Neural progenitor cell (in vitro differentiated cells): ENCODE results near the gene COL20A1. TPM values are rescaled to one million over a fixed set of nuclear protein-coding genes. Genes with fewer than 3 reads are reported as not detected.

Source experiments
- DNase-seq: peaks from one replicate; pipeline ENCODE4 v3.0.0-alpha.2; 2016; ENCODE audit warnings: low spot score
- H2AFZ ChIP-seq: fragments of 200-600 bp; sonication (generic); replicated peaks from 2 replicates; pipeline ENCODE4 v1.6.1; 2016; ENCODE audit warnings: antibody characterized with exemption
- H3F3A ChIP-seq: fragments of 200-600 bp; sonication (generic); 2 replicates; pipeline ENCODE4 v1.6.1; 2016; ENCODE audit warnings: antibody characterized with exemption, low read depth
- H3K27ac ChIP-seq: fragments of 200-600 bp; sonication (generic); 2 replicates; pipeline ENCODE4 v1.5.1; 2016; ENCODE audit warnings: mild to moderate bottlenecking
- H3K27me3 ChIP-seq: fragments of 200-600 bp; sonication (generic); 2 replicates; pipeline ENCODE4 v1.6.1; 2016; ENCODE audit warnings: mild to moderate bottlenecking, moderate library complexity
- H3K36me3 ChIP-seq: fragments of 200-600 bp; sonication (generic); 2 replicates; pipeline ENCODE4 v1.5.1; 2016
- H3K4me1 ChIP-seq: fragments of 200-600 bp; sonication (generic); 2 replicates; pipeline ENCODE4 v1.6.1; 2016; ENCODE audit warnings: mixed run types
- H3K4me2 ChIP-seq: fragments of 200-600 bp; sonication (generic); 2 replicates; pipeline ENCODE4 v1.6.1; 2016
- H3K4me3 ChIP-seq: fragments of 200-600 bp; sonication (generic); 2 replicates; pipeline ENCODE4 v1.5.1; 2016
- H3K79me2 ChIP-seq: fragments of 200-600 bp; sonication (generic); 2 replicates; pipeline ENCODE4 v1.6.1; 2016; ENCODE audit warnings: low read depth
- H3K9ac ChIP-seq: fragments of 200-600 bp; sonication (generic); 2 replicates; pipeline ENCODE4 v1.6.1; 2016
- H3K9me3 ChIP-seq: fragments of 200-600 bp; sonication (generic); 2 replicates; pipeline ENCODE4 v1.5.1; 2016; ENCODE audit warnings: low read depth
- H4K20me1 ChIP-seq: fragments of 200-600 bp; sonication (generic); 2 replicates; pipeline ENCODE4 v1.6.1; 2016; ENCODE audit warnings: low read depth
- H3K27ac Mint-ChIP-seq: 3 replicates; pipeline ENCODE4 v1.8.0; 2021; ENCODE audit warnings: mixed read lengths
- H3K27me3 Mint-ChIP-seq: 2 replicates; pipeline ENCODE4 v1.8.0; 2022; ENCODE audit warnings: low read depth, mild to moderate bottlenecking, inconsistent platforms, moderate library complexity, mixed read lengths; ENCODE audit not compliant: insufficient read depth
- H3K36me3 Mint-ChIP-seq: 3 replicates; pipeline ENCODE4 v1.8.0; 2021; ENCODE audit warnings: mixed read lengths
- H3K4me1 Mint-ChIP-seq: 3 replicates; pipeline ENCODE4 v1.8.0; 2021; ENCODE audit warnings: mixed read lengths
- H3K4me3 Mint-ChIP-seq: 3 replicates; pipeline ENCODE4 v1.8.0; 2021; ENCODE audit warnings: mild to moderate bottlenecking, moderate library complexity, mixed read lengths
- H3K9me3 Mint-ChIP-seq: 3 replicates; pipeline ENCODE4 v1.8.0; 2020; ENCODE audit warnings: mixed read lengths
- CTCF ChIP-seq: fragments of 200-600 bp; sonication (generic); IDR thresholded peaks from 2 replicates; pipeline ENCODE4 v1.5.1; 2017; ENCODE audit warnings: antibody characterized with exemption, mild to moderate bottlenecking
- EZH2 ChIP-seq: fragments of 200-600 bp; sonication (generic); IDR thresholded peaks from 2 replicates; pipeline ENCODE4 v1.6.1; 2017; ENCODE audit warnings: antibody characterized with exemption, mild to moderate bottlenecking, moderate library complexity
- EZH2phosphoT487 ChIP-seq: fragments of 200-600 bp; sonication (generic); IDR thresholded peaks from 2 replicates; pipeline ENCODE4 v1.6.1; 2017; ENCODE audit warnings: antibody characterized with exemption
- total RNA-seq: library from RNA; depleted of rRNA; stranded (reverse); fragments of >200 nt; gene quantifications from 2 replicates; pipeline ENCODE4 v1.2.3, GENCODE V29; 2015; ENCODE audit warnings: low replicate concordance

COL20A1 gene
- total RNA-seq, 1 donor from 2014 or later: 0.37 TPM

GRCh38 chr20:63313349-63314014 lies 20.5 kb downstream of the COL20A1 start:
- H3K36me3 ChIP-seq: no peaks in the 10 kb centered on the region
- H2AFZ ChIP-seq: no peak overlapping the region
- Mint-ChIP-seq H3K4me3 (no peak overlapping the region), H3K36me3 (no peaks in the 10 kb centered on the region), H3K27me3 (peaks cover 6% of the 10 kb centered on the region), H3K27ac (no peak overlapping the region), H3K4me1 (peaks cover 18% of the 10 kb centered on the region), H3K9me3 (no peaks in the 10 kb centered on the region)
- H3K27ac ChIP-seq: no peak overlapping the region
- H3K9ac ChIP-seq: no peak overlapping the region
- peaks cover 4% of the 10 kb centered on the region for H4K20me1 ChIP-seq
- H3K4me3 ChIP-seq: no peak overlapping the region
- no peaks in the 10 kb centered on the region for H3K27me3 ChIP-seq
- H3F3A ChIP-seq: no peaks in the 10 kb centered on the region
- no peaks in the 10 kb centered on the region for H3K9me3 ChIP-seq
- H3K4me2 ChIP-seq: no peak overlapping the region
- TF ChIP-seq EZH2phosphoT487 (no peak), CTCF (no peak), EZH2 (no peak)
- H3K4me1 ChIP-seq: peaks cover 3% of the 10 kb centered on the region
- H3K79me2 ChIP-seq: no peaks in the 10 kb centered on the region
- DNase-seq: no peak

GRCh38 chr20:63314015-63314471 lies 21.1 kb downstream of the COL20A1 start:
- no peaks in the 10 kb centered on the region for H3K36me3 Mint-ChIP-seq
- Histone ChIP-seq H3F3A (no peaks in the 10 kb centered on the region), H4K20me1 (peaks cover 4% of the 10 kb centered on the region), H3K4me3 (no peak overlapping the region), H3K9me3 (no peaks in the 10 kb centered on the region), H3K79me2 (no peaks in the 10 kb centered on the region), H3K36me3 (no peaks in the 10 kb centered on the region), H3K9ac (no peak overlapping the region), H3K4me1 (peaks cover 3% of the 10 kb centered on the region), H3K4me2 (no peak overlapping the region), H2AFZ (no peak overlapping the region), H3K27me3 (no peaks in the 10 kb centered on the region), H3K27ac (no peak overlapping the region)
- TF ChIP-seq EZH2: no peak
- TF ChIP-seq EZH2phosphoT487: no peak
- TF ChIP-seq CTCF: no peak
- DNase-seq: no peak
- peaks cover 18% of the 10 kb centered on the region for H3K4me1 Mint-ChIP-seq
- H3K27ac Mint-ChIP-seq: no peak overlapping the region
- H3K4me3 Mint-ChIP-seq: no peak overlapping the region
- peaks cover 6% of the 10 kb centered on the region for H3K27me3 Mint-ChIP-seq
- no peaks in the 10 kb centered on the region for H3K9me3 Mint-ChIP-seq

DNA sequence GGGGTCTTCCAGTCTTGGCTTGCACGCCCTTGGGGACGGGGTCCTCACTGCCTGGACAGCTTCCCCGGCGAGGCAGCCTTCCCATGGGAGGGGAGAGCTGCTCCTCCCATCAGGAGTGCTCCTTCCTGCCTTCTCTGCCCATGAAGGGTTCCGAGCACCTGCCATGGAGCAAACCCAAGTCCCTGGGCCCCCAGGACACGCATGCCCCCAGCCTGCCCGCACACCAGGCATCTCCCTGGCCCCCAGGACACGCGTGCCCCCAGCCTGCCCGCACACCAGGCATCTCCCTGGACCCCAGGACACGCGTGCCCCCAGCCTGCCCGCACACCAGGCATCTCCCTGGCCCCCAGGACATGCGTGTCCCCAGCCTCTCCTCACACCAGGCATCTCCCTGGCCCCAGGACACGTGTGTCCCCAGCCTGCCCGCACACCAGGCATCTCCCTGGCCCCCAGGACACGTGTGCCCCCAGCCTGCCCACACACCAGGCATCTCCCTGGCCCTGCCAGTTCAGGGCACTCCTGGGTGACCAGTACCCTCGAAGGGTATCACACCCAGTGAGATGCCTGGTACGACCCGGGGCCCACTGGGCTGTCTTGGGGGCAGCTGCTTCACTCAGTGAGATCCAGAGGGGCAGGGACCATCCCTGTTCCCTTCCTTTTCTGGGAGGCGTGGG lies 21.7 kb downstream of the COL20A1 start:
- Mint-ChIP-seq H3K27me3 (peaks cover 6% of the 10 kb centered on the region), H3K4me3 (no peak overlapping the region), H3K36me3 (no peaks in the 10 kb centered on the region), H3K4me1 (peaks cover 16% of the 10 kb centered on the region), H3K27ac (no peak overlapping the region), H3K9me3 (no peaks in the 10 kb centered on the region)
- H3K4me1 ChIP-seq: peaks cover 1% of the 10 kb centered on the region
- no peaks in the 10 kb centered on the region for H3K36me3 ChIP-seq
- H3K79me2 ChIP-seq: no peaks in the 10 kb centered on the region
- H3F3A ChIP-seq: no peaks in the 10 kb centered on the region
- H4K20me1 ChIP-seq: peaks cover 3% of the 10 kb centered on the region
- H3K4me2 ChIP-seq: no peak overlapping the region
- DNase-seq: no peak
- TF ChIP-seq CTCF (no peak), EZH2 (no peak), EZH2phosphoT487 (no peak)
- H2AFZ ChIP-seq: no peak overlapping the region
- H3K27ac ChIP-seq: no peak overlapping the region
- H3K27me3 ChIP-seq: no peaks in the 10 kb centered on the region
- no peak overlapping the region for H3K9ac ChIP-seq
- no peaks in the 10 kb centered on the region for H3K9me3 ChIP-seq
- H3K4me3 ChIP-seq: no peak overlapping the region
